T-helper 17 cell (primary cell): ENCODE results near the gene SCAMP1. TPM values are rescaled to one million over a fixed set of nuclear protein-coding genes. Genes with fewer than 3 reads are reported as not detected.
A peak's percentile ranks its signal among the peaks of the same experiment; 100 is the strongest.

Source experiments
- ATAC-seq: fragments of 150-1000 bp; cut with Tn5 transposase; 2 replicates; pipeline ENCODE4 v1.10.0; 2021; ENCODE audit warnings: mild to moderate bottlenecking, moderate library complexity
- DNase-seq, 3 donors: peaks; one replicate each; pipeline versions ENCODE4 v3.0.0 to v3.0.0-alpha.2; 2020 to 2021
- H3K9me3 ChIP-seq: one replicate; pipeline ENCODE4 v1.7.0; 2013; ENCODE audit warnings: low read length, mild to moderate bottlenecking; ENCODE audit not compliant: control insufficient read depth, poor library complexity, severe bottlenecking
- H3K27ac Mint-ChIP-seq: one replicate; pipeline ENCODE4 v1.8.0; 2022; ENCODE audit warnings: mild to moderate bottlenecking, moderate library complexity, mixed read lengths
- H3K27me3 Mint-ChIP-seq: one replicate; pipeline ENCODE4 v1.8.0; 2022; ENCODE audit warnings: mixed read lengths
- H3K36me3 Mint-ChIP-seq: one replicate; pipeline ENCODE4 v1.8.0; 2022; ENCODE audit warnings: low read depth, mixed read lengths
- H3K4me1 Mint-ChIP-seq: one replicate; pipeline ENCODE4 v1.8.0; 2022; ENCODE audit warnings: mild to moderate bottlenecking, mixed read lengths
- H3K4me3 Mint-ChIP-seq: one replicate; pipeline ENCODE4 v1.8.0; 2022; ENCODE audit warnings: mild to moderate bottlenecking, moderate library complexity, mixed read lengths
- total RNA-seq, 4 donors: library from RNA in 2 of 4; stranded (reverse) in 2 of 4; gene quantifications; one replicate each; pipeline ENCODE4 v1.2.3 and lab custom pipeline; 2022 to 2026

SCAMP1 gene
- total RNA-seq: 10 to 100 TPM; 24.7 to 25.4 TPM
- 29.9 to 35.2 reads per million in 2 donors for total RNA-seq (lab: John Stamatoyannopoulos, UW)

- peak within 1 kb of the TSS; percentile 91 for H3K27ac Mint-ChIP-seq
- no peaks in the 10 kb centered on the region for H3K36me3 Mint-ChIP-seq
- DNase-seq: peak; percentile 88 to 94 (median 89)
- no peaks in the 10 kb centered on the region for H3K9me3 ChIP-seq
- ATAC-seq: peak; percentile 86
- H3K4me1 Mint-ChIP-seq: peaks cover 37% of the 10 kb centered on the region
- no peaks in the 10 kb centered on the region for H3K27me3 Mint-ChIP-seq
- peak within 1 kb of the TSS; percentile 95 for H3K4me3 Mint-ChIP-seq
These were observed at the start of gene SCAMP1 for GRCh38 chr5:78359831-78360673. TSS of gene SCAMP1 (plus strand) at chr5:78360617. CDS start at chr5:78360672, 55 bp downstream.

- ATAC-seq: no peak
- Mint-ChIP-seq H3K36me3 (no peaks in the 10 kb centered on the region), H3K27me3 (peaks cover 31% of the 10 kb centered on the region), H3K27ac (no peak overlapping the region), H3K4me1 (no peaks in the 10 kb centered on the region), H3K4me3 (no peak overlapping the region)
- H3K9me3 ChIP-seq: no peaks in the 10 kb centered on the region
- DNase-seq: no peak
These were observed 42.9 kb upstream of the SCAMP1 start for GRCh38 chr5:78317515-78317914.

- no peaks in the 10 kb centered on the region for H3K9me3 ChIP-seq
- Mint-ChIP-seq H3K27ac (no peak overlapping the region), H3K4me3 (no peak overlapping the region), H3K36me3 (no peaks in the 10 kb centered on the region), H3K4me1 (no peaks in the 10 kb centered on the region), H3K27me3 (peaks cover 24% of the 10 kb centered on the region)
- ATAC-seq (no peak), DNase-seq (no peak)
These were observed 42.1 kb upstream of the SCAMP1 start for GRCh38 chr5:78318337-78318736.

- peaks cover 2% of the 10 kb centered on the region for H3K36me3 Mint-ChIP-seq
- H3K4me3 Mint-ChIP-seq: no peak overlapping the region
- no peaks in the 10 kb centered on the region for H3K4me1 Mint-ChIP-seq
- no peaks in the 10 kb centered on the region for H3K9me3 ChIP-seq
- no peak for ATAC-seq
- peaks cover 23% of the 10 kb centered on the region for H3K27me3 Mint-ChIP-seq
- DNase-seq: no peak
- no peak overlapping the region for H3K27ac Mint-ChIP-seq
These were observed 40.0 kb upstream of the SCAMP1 start for GRCh38 chr5:78320401-78320800.

GRCh38 chr5:78323241-78323640 lies 37.2 kb upstream of the SCAMP1 start:
- no peak for ATAC-seq
- no peak for DNase-seq
- H3K27me3 Mint-ChIP-seq: peaks cover 32% of the 10 kb centered on the region
- H3K27ac Mint-ChIP-seq: no peak overlapping the region
- H3K36me3 Mint-ChIP-seq: peaks cover 6% of the 10 kb centered on the region
- no peaks in the 10 kb centered on the region for H3K4me1 Mint-ChIP-seq
- no peak overlapping the region for H3K4me3 Mint-ChIP-seq
- no peaks in the 10 kb centered on the region for H3K9me3 ChIP-seq

GRCh38 chr5:78326930-78327329 lies 33.5 kb upstream of the SCAMP1 start:
- Mint-ChIP-seq H3K27ac (no peak overlapping the region), H3K4me1 (no peaks in the 10 kb centered on the region), H3K27me3 (peaks cover 45% of the 10 kb centered on the region), H3K36me3 (peaks cover 10% of the 10 kb centered on the region), H3K4me3 (no peak overlapping the region)
- H3K9me3 ChIP-seq: no peaks in the 10 kb centered on the region
- DNase-seq: no peak
- no peak for ATAC-seq

- no peak for DNase-seq
- Mint-ChIP-seq H3K36me3 (peaks cover 10% of the 10 kb centered on the region), H3K27me3 (peaks cover 46% of the 10 kb centered on the region), H3K27ac (no peak overlapping the region), H3K4me3 (no peak overlapping the region), H3K4me1 (no peaks in the 10 kb centered on the region)
- no peak for ATAC-seq
- no peaks in the 10 kb centered on the region for H3K9me3 ChIP-seq
These were observed 32.5 kb upstream of the SCAMP1 start for GRCh38 chr5:78327761-78328510.

- H3K27ac Mint-ChIP-seq: no peak overlapping the region
These were observed 31.7 kb upstream of the SCAMP1 start for GRCh38 chr5:78328585-78329173.

GRCh38 chr5:78331523-78332080 lies 28.8 kb upstream of the SCAMP1 start:
- no peak for DNase-seq
- H3K4me3 Mint-ChIP-seq: no peak overlapping the region
- peaks cover 8% of the 10 kb centered on the region for H3K36me3 Mint-ChIP-seq
- H3K4me1 Mint-ChIP-seq: no peaks in the 10 kb centered on the region
- H3K27me3 Mint-ChIP-seq: peaks cover 41% of the 10 kb centered on the region
- no peaks in the 10 kb centered on the region for H3K9me3 ChIP-seq
- H3K27ac Mint-ChIP-seq: peak overlapping the region; percentile 74
- no peak for ATAC-seq

More at GRCh38 chr5:78328585-78329173, 31.7 kb upstream of the SCAMP1 start:
- no peak for ATAC-seq
- no peak for DNase-seq
- peaks cover 10% of the 10 kb centered on the region for H3K36me3 Mint-ChIP-seq
- no peaks in the 10 kb centered on the region for H3K4me1 Mint-ChIP-seq
- no peak overlapping the region for H3K4me3 Mint-ChIP-seq
- peaks cover 46% of the 10 kb centered on the region for H3K27me3 Mint-ChIP-seq
- H3K9me3 ChIP-seq: no peaks in the 10 kb centered on the region

GRCh38 chr5:78334811-78335210 lies 25.6 kb upstream of the SCAMP1 start:
- Mint-ChIP-seq H3K27me3 (peaks cover 24% of the 10 kb centered on the region), H3K4me3 (no peak overlapping the region), H3K27ac (no peak overlapping the region), H3K4me1 (no peaks in the 10 kb centered on the region), H3K36me3 (peaks cover 11% of the 10 kb centered on the region)
- no peak for ATAC-seq
- no peak for DNase-seq
- no peaks in the 10 kb centered on the region for H3K9me3 ChIP-seq

- Mint-ChIP-seq H3K27me3 (peaks cover 23% of the 10 kb centered on the region), H3K4me1 (no peaks in the 10 kb centered on the region), H3K27ac (no peak overlapping the region), H3K4me3 (no peak overlapping the region), H3K36me3 (peaks cover 11% of the 10 kb centered on the region)
- no peaks in the 10 kb centered on the region for H3K9me3 ChIP-seq
- no peak for ATAC-seq
- no peak for DNase-seq
These were observed 24.4 kb upstream of the SCAMP1 start for GRCh38 chr5:78335976-78336375.

- DNase-seq: no peak
- Mint-ChIP-seq H3K4me1 (no peaks in the 10 kb centered on the region), H3K36me3 (peaks cover 7% of the 10 kb centered on the region), H3K27ac (no peak overlapping the region), H3K4me3 (no peak overlapping the region), H3K27me3 (peaks cover 16% of the 10 kb centered on the region)
- H3K9me3 ChIP-seq: no peaks in the 10 kb centered on the region
- no peak for ATAC-seq
These were observed 23.7 kb upstream of the SCAMP1 start for GRCh38 chr5:78336698-78337097.
